ENCODE measurements around the gene TADA3.
"Not testable (repeated sequence)": the region's sequence is repeated elsewhere in the genome, so short reads cannot be mapped to it uniquely, and the experiment has no call there.

Gene TADA3

GRCh38 chr3:9781978-9782603 is 10.2 kb downstream of the TADA3 start:
- DNase-seq, result no peak

- DNase-seq, result no peak
Measured at GRCh38 chr3:9781551-9781950, 10.7 kb downstream of the TADA3 start.

GRCh38 chr3:9780910-9781309 is 11.4 kb downstream of the TADA3 start:
- DNase-seq, result no peak

DNA sequence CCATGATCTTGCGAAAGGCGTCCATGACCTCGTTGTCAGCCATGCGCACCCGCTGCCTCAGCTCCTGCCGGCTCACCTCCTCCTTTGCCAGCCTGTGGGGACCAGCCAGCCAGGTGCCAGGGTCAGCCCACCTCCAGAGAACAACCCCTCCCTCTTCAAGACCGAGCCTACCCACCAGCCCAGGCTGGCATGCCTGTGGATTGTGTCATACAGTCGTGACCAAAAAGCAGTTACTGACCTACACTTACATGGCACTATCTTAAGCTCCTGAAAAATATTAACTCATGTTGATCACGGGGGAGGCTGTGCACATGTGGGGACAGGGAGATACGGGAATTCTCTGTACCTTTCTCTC is 11.8 kb downstream of the TADA3 start:
- DNase-seq, result no peak

- DNase-seq, result no peak
Measured at GRCh38 chr3:9779721-9780457, 12.4 kb downstream of the TADA3 start.

GRCh38 chr3:9779075-9779593 is 13.1 kb downstream of the TADA3 start:
- DNase-seq, result no peak

GRCh38 chr3:9778143-9779074 is 13.9 kb downstream of the TADA3 start:
- DNase-seq, result no peak

DNA sequence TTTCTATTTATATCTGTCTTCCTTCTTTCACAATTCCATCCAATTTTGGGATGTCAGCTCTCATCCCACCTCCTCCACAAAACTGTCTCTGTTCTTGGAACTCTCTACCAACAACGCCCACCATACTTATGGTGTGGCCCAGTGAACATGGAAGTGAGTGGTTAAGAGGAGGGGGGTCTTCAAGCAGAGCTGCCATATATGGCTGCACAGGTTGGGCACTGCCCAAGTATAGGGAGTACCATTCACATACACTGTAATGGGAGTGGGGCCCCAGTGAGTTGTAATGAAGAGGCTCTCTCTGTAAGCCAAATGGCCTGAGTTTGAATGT is 14.6 kb downstream of the TADA3 start:
- no peak for DNase-seq

DNA sequence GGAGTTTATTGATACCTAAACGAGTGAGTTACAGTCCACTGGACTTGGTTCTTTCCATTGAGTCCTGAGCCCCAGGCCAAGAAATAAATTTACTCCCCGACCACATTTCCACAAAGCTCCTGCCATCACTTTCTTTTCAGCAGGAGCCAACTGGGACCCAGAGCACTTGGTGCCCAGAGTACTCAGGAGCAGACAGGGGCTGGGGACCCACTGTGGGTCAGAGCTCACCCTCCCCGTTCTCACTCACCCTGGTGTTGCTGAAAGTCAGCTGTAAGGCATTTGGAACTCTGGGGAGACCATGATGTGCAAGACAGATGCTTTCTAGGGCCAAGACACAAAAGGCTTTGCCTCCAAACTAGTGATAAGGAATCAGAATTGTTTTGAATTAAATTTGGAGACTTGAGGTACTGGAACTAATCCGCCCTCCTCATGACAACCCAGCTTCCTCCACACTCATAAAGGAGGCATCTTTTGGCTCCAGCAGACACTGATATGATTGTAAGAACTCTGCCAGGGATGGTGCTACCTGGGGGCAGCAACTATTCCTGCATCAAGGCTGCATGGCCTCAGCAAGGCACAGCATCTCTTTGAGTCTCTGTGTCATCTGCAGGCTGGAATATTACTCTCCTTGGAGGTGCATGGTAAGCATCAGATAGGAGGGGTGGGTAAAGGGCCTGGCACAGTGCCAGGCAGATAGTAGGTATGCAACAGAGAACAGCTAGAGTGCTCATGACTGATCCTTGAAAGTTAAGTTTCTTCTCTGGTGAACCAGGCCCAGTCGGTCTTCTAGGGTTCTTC is 15.2 kb downstream of the TADA3 start:
- DNase-seq, result no peak

DNA sequence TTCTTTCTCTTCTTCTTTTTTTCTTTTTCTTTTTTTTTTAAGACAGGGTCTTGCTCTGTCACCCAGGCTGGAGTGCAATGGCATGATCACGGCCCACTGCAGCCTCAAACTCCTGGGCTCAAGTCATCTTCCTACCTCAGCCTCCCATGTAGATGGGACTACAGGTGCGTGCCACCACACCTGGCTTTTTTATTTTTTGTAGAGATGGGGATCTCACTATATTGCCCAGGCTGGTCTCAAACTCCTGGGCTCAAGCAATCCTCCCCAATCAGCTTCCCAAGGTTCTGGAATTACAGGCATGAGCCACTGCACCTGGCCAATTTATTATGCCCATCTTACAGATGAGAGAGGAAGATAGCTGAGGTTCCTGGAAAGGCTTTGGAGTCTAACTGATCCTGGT is 21.3 kb downstream of the TADA3 start:
- not testable (repeated sequence) for DNase-seq

DNA sequence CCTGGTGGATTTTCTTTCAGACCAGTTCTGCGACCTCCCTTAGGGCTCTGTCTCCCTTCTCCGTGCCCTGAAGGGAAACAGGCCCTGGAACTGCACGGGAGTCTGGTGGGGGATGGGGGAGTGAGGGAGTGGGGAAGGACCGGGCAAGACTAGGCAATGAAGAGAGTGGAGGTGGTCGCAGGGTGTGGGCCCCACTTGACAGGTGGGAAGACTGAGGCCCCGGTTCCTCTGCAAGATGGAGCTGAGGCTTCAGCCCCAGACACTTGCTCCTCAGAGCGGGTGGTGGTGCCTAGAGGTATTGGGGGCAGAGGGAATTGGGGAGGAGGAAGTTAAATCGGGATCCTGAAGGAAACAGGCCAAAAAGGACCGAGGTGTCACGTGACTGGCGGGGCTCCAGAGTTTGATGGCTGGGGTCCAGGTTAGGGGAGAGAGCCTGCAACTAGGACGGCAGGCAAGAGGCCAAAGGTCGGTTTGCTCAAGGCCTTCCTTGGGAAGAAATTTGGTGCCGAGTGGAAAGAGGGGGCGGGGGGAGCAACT is 21.9 kb downstream of the TADA3 start:
- DNase-seq, result no peak

DNA sequence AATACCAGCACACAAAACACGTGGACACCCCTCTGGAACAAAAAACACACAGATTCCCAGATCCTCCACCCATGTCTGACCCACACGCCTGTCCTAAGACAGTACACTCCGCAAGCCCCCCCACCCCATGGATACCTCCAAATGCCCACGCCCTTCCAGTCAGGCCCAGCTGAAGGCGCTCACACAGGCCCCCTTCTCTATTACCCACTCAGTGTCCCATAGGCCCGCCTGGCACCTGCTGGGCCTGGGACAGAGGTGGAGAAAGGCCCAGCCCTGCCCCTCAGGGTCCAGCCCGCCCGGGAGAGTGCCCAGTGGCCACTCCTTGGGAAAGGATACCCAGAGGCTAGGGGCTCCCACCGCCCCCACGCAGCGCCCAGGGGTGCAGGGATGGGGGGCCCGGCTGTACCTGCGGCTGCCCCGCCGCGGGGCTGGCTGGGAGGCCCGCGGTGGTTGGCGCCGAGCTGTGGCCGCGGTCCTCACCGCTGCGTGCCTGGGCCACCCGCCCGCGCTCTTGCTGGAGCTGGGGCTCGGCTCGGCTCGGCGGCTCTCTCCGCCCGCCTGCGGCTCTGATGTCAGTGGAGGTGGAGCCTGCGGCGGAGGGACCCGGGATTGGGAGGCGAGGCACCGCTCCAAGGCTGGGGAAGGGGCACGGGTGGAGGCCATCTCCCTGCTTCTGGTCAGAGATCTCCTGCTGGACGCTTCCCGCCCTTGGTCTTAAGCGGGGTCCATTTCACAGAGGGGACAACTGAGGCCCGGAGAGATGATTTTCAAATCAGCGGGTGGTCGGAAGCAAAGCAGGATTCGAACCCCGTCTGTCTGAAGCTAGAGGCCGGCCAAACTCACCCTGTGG is 22.6 kb downstream of the TADA3 start, which contains the start of gene CAMK1:
Gene CAMK1, minus strand, starts transcription at position 522 of the 850 bp plus-strand sequence. CDS start 2,198 bp downstream, outside the sequence.
- peak; percentile 8 for DNase-seq

DNA sequence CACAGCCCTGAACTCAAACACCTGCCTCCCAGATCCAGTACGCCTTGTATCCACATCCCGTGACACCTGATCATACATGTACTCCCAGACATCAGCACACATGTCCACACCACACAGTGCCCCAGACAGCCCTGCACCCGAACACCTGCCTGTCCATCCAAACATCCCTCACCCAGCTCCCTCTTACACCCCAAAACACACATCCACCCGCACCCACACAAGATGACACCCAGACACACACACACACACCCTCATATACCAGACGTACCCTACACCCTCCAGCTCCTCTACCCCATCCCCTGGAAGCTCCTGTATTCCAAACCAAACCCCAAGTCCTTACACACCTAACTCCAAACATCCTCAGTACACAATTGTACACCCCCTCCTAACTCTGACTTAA is 23.3 kb downstream of the TADA3 start:
- DNase-seq, result no peak

DNA sequence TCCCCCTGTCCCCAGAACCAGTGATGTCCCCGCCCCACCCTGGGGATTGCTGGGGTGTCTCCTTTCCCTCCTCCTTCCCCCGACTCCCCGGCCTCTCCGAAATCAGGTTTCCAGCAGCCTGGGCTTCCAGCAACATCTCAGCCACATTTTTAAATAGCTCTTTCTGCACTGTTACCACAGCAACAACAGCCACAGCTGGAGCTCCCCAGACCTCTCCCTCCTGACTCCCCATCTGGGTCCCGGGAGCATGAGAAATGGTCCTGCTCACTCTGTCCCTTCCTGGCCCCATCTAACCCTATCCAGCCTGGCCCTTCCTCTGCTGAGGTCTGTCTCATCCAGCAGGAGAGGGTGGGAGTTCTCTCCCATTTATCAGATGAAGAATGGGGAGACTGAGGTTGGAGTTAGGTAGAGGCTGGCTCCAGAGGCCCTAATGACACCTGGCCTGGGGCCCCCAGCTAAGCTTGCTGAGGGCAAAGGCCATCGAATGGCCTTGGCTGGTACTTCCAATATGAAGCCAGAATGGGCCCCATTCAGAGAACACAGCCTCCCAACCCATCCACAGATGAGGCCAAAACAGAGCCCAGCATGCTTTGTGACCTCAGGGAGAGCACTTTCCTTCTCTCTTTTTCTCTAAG is 24.0 kb downstream of the TADA3 start:
- no peak for DNase-seq

DNA sequence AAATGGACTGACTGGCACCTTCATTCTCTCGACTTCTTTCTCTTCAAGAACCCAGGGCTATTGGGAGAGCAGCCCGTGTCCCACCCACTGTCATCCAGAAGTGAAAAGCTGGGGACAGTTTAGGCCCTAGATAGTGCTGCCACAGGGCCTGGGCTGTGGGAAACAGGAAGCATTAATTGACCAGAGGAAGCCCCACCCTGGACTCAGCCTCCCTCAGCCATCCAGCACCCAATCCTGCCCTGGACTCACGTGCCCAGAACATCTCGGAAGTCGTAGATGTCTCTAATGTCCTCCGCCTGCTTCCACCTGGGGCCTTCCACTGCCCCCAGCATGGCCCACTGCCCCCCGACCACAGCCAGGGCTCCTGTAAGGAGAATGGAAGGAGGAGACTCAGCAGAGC is 24.9 kb downstream of the TADA3 start:
- no peak for DNase-seq

DNA sequence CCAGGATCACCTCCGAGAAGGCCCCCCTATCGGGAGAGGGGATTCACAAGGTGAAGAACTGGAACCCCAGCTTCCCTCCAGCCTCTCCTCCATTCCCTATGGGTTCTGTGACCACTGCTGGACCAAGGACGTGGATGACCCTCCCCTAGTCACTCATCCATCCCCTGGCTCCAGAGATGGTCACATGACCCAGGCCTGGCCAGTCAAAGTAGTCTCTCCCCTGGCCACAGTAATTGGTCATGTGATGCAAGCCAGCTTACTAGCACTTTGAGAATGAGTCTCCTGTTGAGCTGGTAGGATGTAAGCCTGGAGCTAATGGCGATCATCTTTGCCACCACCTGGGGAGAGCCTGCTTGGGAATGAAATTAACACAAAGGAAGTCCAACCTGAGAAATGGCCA is 26.4 kb downstream of the TADA3 start:
- no peak for DNase-seq

GRCh38 chr3:9762871-9763270 is 29.4 kb downstream of the TADA3 start:
- no peak for DNase-seq

DNA sequence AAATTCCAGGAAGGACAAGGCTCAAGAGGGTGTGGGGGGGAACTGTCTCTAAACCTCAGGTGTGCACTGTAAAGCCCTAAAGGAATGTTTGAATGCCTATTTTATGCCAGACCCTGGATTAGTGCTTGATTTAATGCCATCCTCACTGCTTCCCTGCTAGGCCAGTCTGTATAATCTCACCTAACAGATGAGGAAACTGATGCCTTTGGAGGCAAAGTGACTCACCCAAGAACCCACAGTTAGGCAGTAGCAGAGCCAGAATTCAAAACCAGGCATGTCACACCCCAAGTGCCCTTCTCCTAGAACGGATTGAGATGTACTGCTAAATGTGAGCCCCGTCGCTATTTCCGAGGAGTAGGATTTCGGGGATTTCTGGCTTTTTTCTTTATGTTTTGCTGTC is 30.4 kb downstream of the TADA3 start:
- DNase-seq, result no peak

DNA sequence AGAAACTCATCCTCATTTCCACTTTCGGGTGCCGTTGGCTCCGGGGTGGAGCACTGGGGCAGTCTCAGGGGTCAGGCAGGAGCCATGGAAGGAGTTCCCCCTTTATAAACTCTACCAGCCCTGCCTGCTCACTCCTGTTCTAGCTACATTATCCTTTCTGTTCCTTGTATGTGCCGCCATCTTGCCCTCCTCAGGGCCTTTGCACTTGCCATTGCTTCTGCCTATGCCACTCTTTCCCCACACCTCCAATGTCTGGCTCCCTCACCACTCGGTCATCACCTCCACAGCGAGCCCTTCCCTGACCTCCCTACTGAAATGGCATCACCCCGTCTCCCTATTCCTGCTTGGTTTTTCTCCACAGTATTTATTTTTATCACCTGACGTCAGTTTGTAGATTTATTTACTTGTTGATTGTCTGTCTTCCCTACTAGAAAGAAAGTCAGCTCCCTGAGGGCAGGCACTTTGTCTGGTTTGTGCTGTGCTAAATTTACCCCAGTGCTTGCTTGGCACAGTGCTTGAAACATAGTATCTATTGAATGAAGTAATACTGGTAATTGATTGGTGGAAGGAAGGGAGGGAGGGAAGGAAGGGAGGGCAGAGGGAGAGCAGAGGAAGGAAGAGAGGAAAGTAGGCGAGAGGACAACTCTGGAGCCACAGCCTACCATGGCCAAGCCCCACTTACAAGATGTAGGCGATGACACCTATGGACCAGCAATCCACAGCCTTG is 31.3 kb downstream of the TADA3 start:
- no peak for DNase-seq

GRCh38 chr3:9757427-9757826 is 34.8 kb downstream of the TADA3 start:
- DNase-seq, result no peak

Data from DMS79 (cell line).